Uterus (tissue), 2 donors: ENCODE measurements around the gene PRSS27.
"Not testable (repeated sequence)": the region's sequence is repeated elsewhere in the genome, so short reads cannot be mapped to it uniquely, and the experiment has no call there.

Experiments used
- CTCF ChIP-seq, 4 experiments: fragments of 200-600 bp in 2 of 4; fragments of 450-650 bp in 2 of 4; sonication (generic) in 2 of 4; IDR thresholded peaks; one replicate each; pipeline ENCODE4 v1.5.1; 2016 to 2019; ENCODE audit warnings: antibody characterized with exemption in 4 of 4, mild to moderate bottlenecking in 2 of 4, moderate library complexity in 1 of 4
- POLR2A ChIP-seq, 2 donors: fragments of 450-650 bp; IDR thresholded peaks; one replicate each; pipeline ENCODE4 v1.6.1; 2016; ENCODE audit warnings: antibody characterized with exemption in 2 of 2, mild to moderate bottlenecking in 1 of 2, moderate library complexity in 1 of 2

- TF ChIP-seq POLR2A, CTCF (IDR thresholded peaks at IDR 0.05): not testable (repeated sequence)
These were observed 1.7 kb upstream of the PRSS27 start for GRCh38 chr16:2721634-2722173.
